AG04449 (cell line): ENCODE data around the gene CD1E.

Experiments
- CTCF ChIA-PET: fragments of 350-600 bp; formaldehyde crosslinking; extraction: SDS; loops from one replicate; lab custom pipeline; 2021; ENCODE audit warnings: antibody characterized with exemption; lab: Yijun Ruan, JAX
- POLR2A ChIA-PET: fragments of 400-600, 350-600 bp; formaldehyde crosslinking; extraction: SDS; loops from one replicate; lab custom pipeline; 2020; ENCODE audit warnings: antibody characterized with exemption, inconsistent platforms; lab: Yijun Ruan, JAX
- DNase-seq: peaks from one replicate; pipeline ENCODE4 v3.0.0-alpha.2; 2010; ENCODE audit warnings: low read depth, low spot score
- H3K4me3 ChIP-seq: 2 replicates; pipeline ENCODE4 v1.5.1; 2011; ENCODE audit warnings: low read depth, mild to moderate bottlenecking, control low read depth, low read length
- CTCF ChIP-seq: IDR thresholded peaks from one replicate; pipeline ENCODE4 v1.5.1; 2011; ENCODE audit warnings: mild to moderate bottlenecking, moderate library complexity, low read length, control low read depth, inconsistent platforms; ENCODE audit not compliant: insufficient read depth; ENCODE audit errors: missing control alignments

The CD1E gene

GRCh38 chr1:158328426-158328825 lies 25.3 kb upstream of the CD1E start:
- POLR2A ChIA-PET = no interaction called here
- CTCF ChIA-PET = no interaction called here
- no peak overlapping the region for H3K4me3 ChIP-seq
- no peak for DNase-seq
- TF ChIP-seq CTCF = no peak

- no peak overlapping the region for H3K4me3 ChIP-seq
- TF ChIP-seq CTCF = no peak
- CTCF ChIA-PET = interaction anchor here (1.2 kb wide), 1 partner anchor 11 kb away, joined by 3 read pairs; no protein-coding TSS in a partner anchor
- POLR2A ChIA-PET = no interaction called here
- no peak for DNase-seq
These were observed 24.4 kb upstream of the CD1E start for GRCh38 chr1:158329300-158329699.

- DNase-seq = no peak
- no peak overlapping the region for H3K4me3 ChIP-seq
- CTCF ChIA-PET = interaction anchor here (1.2 kb wide), 1 partner anchor 10 kb away, joined by 3 read pairs; no protein-coding TSS in a partner anchor
- POLR2A ChIA-PET = no interaction called here
- TF ChIP-seq CTCF = no peak
These were observed 24.0 kb upstream of the CD1E start for GRCh38 chr1:158329733-158330132.

GRCh38 chr1:158330391-158331105 lies 23.1 kb upstream of the CD1E start:
- CTCF ChIA-PET = interaction anchor here (1.2 kb wide), 1 partner anchor 10 kb away, joined by 3 read pairs; no protein-coding TSS in a partner anchor

GRCh38 chr1:158331106-158331425 lies 22.6 kb upstream of the CD1E start:
- no peak for DNase-seq
- ChIA-PET POLR2A (no interaction called here), CTCF (no interaction called here)
- no peak for TF ChIP-seq CTCF
- no peak overlapping the region for H3K4me3 ChIP-seq

More at GRCh38 chr1:158330391-158331105, 23.1 kb upstream of the CD1E start:
- DNase-seq = no peak
- POLR2A ChIA-PET = no interaction called here
- no peak for TF ChIP-seq CTCF
- no peak overlapping the region for H3K4me3 ChIP-seq

GRCh38 chr1:158331481-158332150 lies 22.1 kb upstream of the CD1E start, which contains the start of gene CD1B:
CD1B (minus strand) TSS chr1:158331531; CDS start chr1:158331423, 108 bp downstream.
- ChIA-PET POLR2A (no interaction called here), CTCF (no interaction called here)
- no peak within 1 kb of the TSS for H3K4me3 ChIP-seq
- TF ChIP-seq CTCF = no peak
- no peak for DNase-seq
